HepG2 (cell line): Measurements from ENCODE around the gene WNK1. TPM values are rescaled to one million over a fixed set of nuclear protein-coding genes. Genes with fewer than 3 reads are reported as not detected.

ENCODE experiments used
- polyA plus RNA-seq, 8 experiments: library from polyadenylated mRNA; depleted of rRNA in 3 of 8; stranded (reverse) in 7 of 8; unstranded in 1 of 8; fragments of >200 nt; fragmentation: Illumina TruSeq in 4 of 8; extraction: Trizol in 4 of 8; gene quantifications; 2 replicates each; pipeline versions ENCODE4 v1.2.1 to v1.2.3, GENCODE V29; 2011 to 2016; ENCODE audit warnings: low read depth in 4 of 8, missing spikeins in 1 of 8, mixed read lengths in 1 of 8; ENCODE audit not compliant: insufficient read depth in 1 of 8
- small RNA-seq, 3 experiments: library from RNA; depleted of rRNA; stranded (forward); fragments of <200 nt; gene quantifications; one replicate each; pipeline ENCODE3, GENCODE V24; 2012; ENCODE audit warnings: low read depth in 2 of 3, low replicate concordance in 1 of 3; ENCODE audit not compliant: insufficient read length in 3 of 3, insufficient read depth in 2 of 3
- total RNA-seq, 5 experiments: library from RNA; depleted of rRNA; stranded (reverse); fragments of >200 nt; fragmentation: Illumina TruSeq; extraction: Trizol; gene quantifications; 2 replicates each; pipeline ENCODE4 v1.2.3, GENCODE V29; 2016; ENCODE audit warnings: low read depth in 1 of 5

The WNK1 gene
- total and polyA plus RNA-seq, 2 of the 13 experiments (the other 11 are each of a cell fraction or from before 2014, with no cell fraction given): 31.1 to 54.8 TPM

Small RNA genes within 50 kb of the gene (small RNA-seq; reads per million reads assigned to genes)
- gene RNU4ATAC16P: 0 reads per million in 3 experiments

Other genes with a start within 250 kb of the WNK1 start
- 0.62 and 0.94 TPM in 2 replicates for gene NINJ2, start 89.1 kb upstream of the WNK1 start, total RNA-seq (2016; rRNA removed; fragmentation: Illumina TruSeq; extraction: Trizol)
- 3.8 and 5.4 TPM in 2 replicates for gene NINJ2, start 89.1 kb upstream of the WNK1 start, polyA plus RNA-seq (2011; rRNA removed)
- 13.5 and 19.9 TPM in 2 replicates for gene RAD52, start 197.1 kb downstream of the WNK1 start, total RNA-seq (2016; rRNA removed; fragmentation: Illumina TruSeq; extraction: Trizol)
- 13.2 and 14.3 TPM in 2 replicates for gene RAD52, start 197.1 kb downstream of the WNK1 start, polyA plus RNA-seq (2011; rRNA removed)
- 12.4 and 15.7 TPM in 2 replicates for gene ERC1, start 238.6 kb downstream of the WNK1 start, total RNA-seq (2016; rRNA removed; fragmentation: Illumina TruSeq; extraction: Trizol)
- 5.9 and 6.1 TPM in 2 replicates for gene ERC1, start 238.6 kb downstream of the WNK1 start, polyA plus RNA-seq (2011; rRNA removed)